Stimulated activated naive CD8-positive, alpha-beta T cell treated with anti-CD3 and anti-CD28 coated beads, Interleukin-15, Interleukin-2, amounts not matched to agents 100 ng/mL and 50 ng/mL, for 24 hours (primary cell): ENCODE measurements around the gene BRSK2.

Source experiments
- H3K27ac Mint-ChIP-seq: one replicate; pipeline ENCODE4 v1.8.0; 2021; ENCODE audit warnings: mild to moderate bottlenecking, mixed read lengths
- H3K27me3 Mint-ChIP-seq: one replicate; pipeline ENCODE4 v1.8.0; 2021; ENCODE audit warnings: mixed read lengths
- H3K36me3 Mint-ChIP-seq: one replicate; pipeline ENCODE4 v1.8.0; 2021; ENCODE audit warnings: low read depth, mixed read lengths
- H3K4me1 Mint-ChIP-seq: one replicate; pipeline ENCODE4 v1.8.0; 2021; ENCODE audit warnings: low read depth, mixed read lengths
- H3K4me3 Mint-ChIP-seq: one replicate; pipeline ENCODE4 v1.8.0; 2021; ENCODE audit warnings: mild to moderate bottlenecking, mixed read lengths
- H3K9me3 Mint-ChIP-seq: one replicate; pipeline ENCODE4 v1.8.0; 2021; ENCODE audit warnings: mixed read lengths

BRSK2 gene

DNA sequence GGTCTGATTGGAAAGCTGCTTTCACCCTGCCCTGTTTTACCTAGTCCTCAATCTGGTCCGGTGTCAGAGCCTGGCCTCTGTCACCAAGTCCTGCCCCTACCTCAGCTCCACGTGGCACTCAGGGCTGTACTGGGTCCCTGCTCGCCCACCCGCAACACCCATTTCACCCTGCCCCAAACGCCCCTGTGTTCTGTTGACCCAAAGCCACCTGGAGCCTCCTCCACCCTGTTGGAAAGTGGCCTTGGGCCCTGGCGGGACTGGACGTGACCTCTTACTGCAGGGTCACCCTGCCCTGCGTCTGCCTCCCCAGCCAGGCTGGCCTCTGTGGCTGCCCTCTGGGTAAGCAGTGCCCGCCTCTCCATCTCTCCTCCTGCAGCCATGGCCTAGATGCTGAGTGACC is 21.5 kb upstream of the BRSK2 start:
- no peaks in the 10 kb centered on the region for H3K4me1 Mint-ChIP-seq
- no peaks in the 10 kb centered on the region for H3K36me3 Mint-ChIP-seq
- no peak overlapping the region for H3K4me3 Mint-ChIP-seq
- H3K9me3 Mint-ChIP-seq = peaks cover 6% of the 10 kb centered on the region
- no peak overlapping the region for H3K27ac Mint-ChIP-seq
- H3K27me3 Mint-ChIP-seq = peaks cover 3% of the 10 kb centered on the region

DNA sequence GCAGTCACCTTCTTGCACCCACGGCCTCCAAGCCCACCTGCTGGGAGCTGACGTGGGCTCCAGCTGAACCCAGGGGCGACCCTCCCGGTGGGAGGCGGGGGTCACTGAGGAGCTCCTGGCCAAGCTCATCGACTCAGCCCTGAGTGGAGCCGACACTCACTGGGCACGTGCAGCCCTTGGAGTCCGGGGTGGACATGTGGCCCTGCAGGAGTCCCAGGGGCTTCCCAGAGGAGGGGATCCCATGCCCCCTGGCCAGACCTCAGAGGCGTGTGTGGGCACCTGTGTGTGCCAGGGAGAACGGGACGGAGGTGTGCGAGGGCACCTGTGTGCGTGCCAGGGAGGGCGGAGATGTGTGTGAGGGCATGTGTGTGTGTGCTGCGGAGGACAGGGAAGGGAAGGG is 20.8 kb upstream of the BRSK2 start:
- Mint-ChIP-seq H3K9me3 (peaks cover 6% of the 10 kb centered on the region), H3K4me3 (no peak overlapping the region), H3K4me1 (no peaks in the 10 kb centered on the region), H3K36me3 (no peaks in the 10 kb centered on the region), H3K27me3 (no peaks in the 10 kb centered on the region), H3K27ac (no peak overlapping the region)

DNA sequence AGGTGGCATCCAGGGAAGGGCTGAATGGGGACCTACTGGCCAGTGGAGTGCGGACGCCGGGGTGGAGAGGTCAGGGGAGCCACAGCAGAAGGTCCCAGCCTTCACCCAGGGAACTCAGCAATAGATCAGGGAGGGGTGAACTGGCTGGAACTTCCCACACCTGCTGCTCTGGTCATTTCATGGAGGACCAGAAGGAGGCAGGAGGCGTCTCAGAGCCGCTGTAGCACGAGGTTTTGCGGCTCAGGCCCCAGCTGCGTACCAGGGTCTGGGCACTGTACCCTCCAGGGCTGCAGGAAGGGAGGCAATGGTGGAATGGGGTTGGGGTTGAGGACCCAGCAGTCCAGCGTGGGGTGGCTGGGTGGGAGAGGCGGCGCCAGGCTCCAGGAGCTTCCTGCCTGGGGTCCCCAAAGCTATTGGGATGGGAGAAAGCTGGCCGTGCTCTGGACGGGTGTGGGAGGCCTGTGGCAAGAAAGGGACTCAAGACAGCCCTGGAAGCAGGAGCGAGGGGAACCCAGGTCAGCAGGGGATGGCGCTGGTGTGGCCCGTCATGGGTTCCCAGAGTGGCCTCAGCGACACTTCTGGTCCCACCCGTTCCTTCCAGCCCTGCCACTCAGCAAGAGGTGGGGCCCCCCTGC is 20.2 kb upstream of the BRSK2 start:
- H3K4me3 Mint-ChIP-seq = no peak overlapping the region
- H3K27ac Mint-ChIP-seq = no peak overlapping the region
- H3K9me3 Mint-ChIP-seq = peaks cover 6% of the 10 kb centered on the region
- no peaks in the 10 kb centered on the region for H3K4me1 Mint-ChIP-seq
- H3K27me3 Mint-ChIP-seq = no peaks in the 10 kb centered on the region
- no peaks in the 10 kb centered on the region for H3K36me3 Mint-ChIP-seq

DNA sequence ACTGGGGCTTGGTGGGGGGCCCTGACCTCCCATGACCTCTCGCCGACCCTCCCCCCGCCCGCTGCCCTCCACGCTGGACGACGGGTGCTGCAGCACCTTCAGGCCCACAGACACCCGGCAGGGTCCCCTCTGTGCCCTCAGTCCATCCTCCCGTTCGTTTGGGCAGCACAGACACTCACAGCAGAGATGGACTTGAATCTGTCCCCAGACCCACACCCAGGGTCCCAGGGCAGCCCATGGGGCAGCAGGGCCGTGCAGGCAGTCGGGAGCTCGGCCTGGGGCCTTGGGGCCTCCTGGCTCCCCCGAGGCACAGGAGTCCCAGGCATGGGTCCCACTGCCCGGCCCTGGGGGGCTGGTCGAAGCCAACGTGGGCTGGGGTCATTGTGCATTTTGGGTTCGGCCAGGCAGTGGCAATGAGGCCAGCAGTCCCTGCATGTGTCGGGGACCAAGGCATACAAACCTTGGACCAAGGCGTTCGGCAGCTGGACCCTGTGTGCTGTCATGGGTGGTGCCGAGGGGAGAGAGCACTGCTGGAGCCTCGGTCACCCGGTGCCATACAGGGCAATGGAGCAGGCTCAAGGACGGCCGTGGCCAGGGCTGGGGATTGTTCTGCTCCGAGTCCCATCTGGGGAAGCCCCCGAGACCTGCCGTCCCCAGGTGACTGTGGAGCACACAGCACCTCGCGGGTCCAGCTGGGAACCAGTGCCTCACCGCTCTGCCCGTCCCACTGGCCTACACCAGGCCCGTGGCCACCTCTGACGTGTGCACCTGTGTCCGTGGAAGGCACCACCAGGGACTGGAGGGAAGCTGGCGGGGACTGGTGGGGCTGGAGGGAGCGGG is 19.3 kb upstream of the BRSK2 start:
- no peaks in the 10 kb centered on the region for H3K27me3 Mint-ChIP-seq
- H3K9me3 Mint-ChIP-seq = peaks cover 6% of the 10 kb centered on the region
- H3K36me3 Mint-ChIP-seq = no peaks in the 10 kb centered on the region
- H3K4me3 Mint-ChIP-seq = no peak overlapping the region
- no peaks in the 10 kb centered on the region for H3K4me1 Mint-ChIP-seq
- H3K27ac Mint-ChIP-seq = no peak overlapping the region

DNA sequence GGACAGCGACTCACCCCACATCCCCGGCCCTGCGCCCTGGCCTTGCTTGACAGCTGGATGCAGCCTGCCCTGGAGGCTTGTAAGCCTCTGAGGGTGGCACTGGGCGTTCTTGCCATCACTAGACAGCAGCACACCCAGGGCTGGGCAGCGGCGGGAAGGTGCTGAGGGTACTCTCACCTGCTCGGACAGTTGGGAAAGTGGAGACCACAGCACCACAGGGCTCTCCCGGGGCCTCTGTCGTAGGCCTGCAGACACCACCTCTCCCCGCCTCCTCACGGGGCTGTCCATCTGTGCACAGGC is 18.8 kb upstream of the BRSK2 start:
- peaks cover 6% of the 10 kb centered on the region for H3K9me3 Mint-ChIP-seq
- H3K4me3 Mint-ChIP-seq = no peak overlapping the region
- no peaks in the 10 kb centered on the region for H3K27me3 Mint-ChIP-seq
- no peaks in the 10 kb centered on the region for H3K36me3 Mint-ChIP-seq
- H3K27ac Mint-ChIP-seq = no peak overlapping the region
- H3K4me1 Mint-ChIP-seq = no peaks in the 10 kb centered on the region

DNA sequence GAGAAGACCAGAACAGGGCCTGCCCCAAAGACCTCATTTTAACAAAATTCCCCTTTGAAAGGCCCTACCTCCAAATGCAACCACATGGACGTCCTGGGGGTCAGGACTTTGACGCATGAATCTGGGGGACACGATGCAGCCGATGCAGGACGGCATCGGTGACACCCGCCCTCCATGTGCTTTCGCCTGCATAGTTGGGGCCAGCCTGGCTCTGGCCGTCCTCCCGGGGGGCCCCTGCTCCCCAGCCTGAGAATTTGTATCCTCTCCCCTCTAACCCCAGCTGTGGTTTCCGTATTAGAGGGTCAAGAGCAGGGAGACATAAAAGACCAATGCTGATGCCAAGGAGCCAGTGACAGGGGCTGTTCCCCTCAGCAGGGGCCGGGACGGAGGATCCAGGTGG is 18.4 kb upstream of the BRSK2 start:
- no peaks in the 10 kb centered on the region for H3K36me3 Mint-ChIP-seq
- H3K9me3 Mint-ChIP-seq = peaks cover 6% of the 10 kb centered on the region
- no peak overlapping the region for H3K4me3 Mint-ChIP-seq
- no peak overlapping the region for H3K27ac Mint-ChIP-seq
- H3K4me1 Mint-ChIP-seq = no peaks in the 10 kb centered on the region
- no peaks in the 10 kb centered on the region for H3K27me3 Mint-ChIP-seq

DNA sequence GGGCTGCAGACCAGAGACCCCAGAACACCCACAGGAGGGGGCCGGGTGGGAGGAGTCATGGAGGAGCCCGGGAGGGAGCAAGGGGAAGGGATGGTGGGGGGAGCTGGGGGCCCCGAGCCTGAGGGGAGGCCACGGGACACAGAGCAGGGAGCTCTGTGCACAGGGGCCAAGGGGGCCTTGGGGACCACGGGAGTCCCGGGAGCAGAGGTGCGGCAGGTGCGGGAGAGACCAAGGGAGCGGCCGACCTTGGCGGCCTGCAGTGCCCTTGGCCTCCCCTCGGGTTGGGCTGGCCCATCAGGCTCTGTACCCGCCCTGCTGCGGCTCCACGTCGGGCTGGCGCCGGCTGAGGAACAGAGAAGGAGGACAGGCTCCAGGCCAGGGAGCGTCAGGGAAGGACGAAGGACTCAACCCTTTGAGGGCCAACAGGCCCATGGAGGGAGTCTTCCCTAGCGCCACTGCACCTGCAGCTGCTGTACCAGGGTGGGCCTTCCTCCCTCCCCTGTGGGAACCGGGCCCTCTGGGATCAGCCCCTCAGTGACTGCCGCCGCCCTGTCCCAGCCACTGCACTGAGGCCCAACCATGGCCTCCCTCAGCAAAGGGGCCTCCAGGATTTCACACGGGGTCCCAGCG is 17.8 kb upstream of the BRSK2 start:
- Mint-ChIP-seq H3K4me1 (no peaks in the 10 kb centered on the region), H3K27ac (no peak overlapping the region)

DNA sequence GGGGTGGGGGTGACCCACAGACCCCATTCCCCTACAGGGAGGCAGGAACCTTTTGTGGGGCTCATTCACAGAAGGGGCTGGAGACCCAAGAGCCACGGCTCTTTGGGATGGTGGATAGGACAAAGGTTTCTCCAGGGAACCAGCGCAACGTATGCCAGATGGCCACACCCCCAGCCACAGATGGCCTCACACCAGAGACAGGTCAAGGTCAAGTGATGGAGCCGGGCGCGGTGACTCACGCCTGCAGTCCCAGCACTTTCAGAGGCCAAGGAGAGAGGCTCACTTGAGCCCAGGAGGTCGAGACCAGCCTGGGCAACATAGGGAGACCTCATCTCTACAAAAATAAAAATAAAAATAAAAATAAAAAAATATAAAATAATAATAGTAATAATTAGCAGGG is 17.1 kb upstream of the BRSK2 start:
- no peaks in the 10 kb centered on the region for H3K36me3 Mint-ChIP-seq
- no peaks in the 10 kb centered on the region for H3K27me3 Mint-ChIP-seq
- no peak overlapping the region for H3K27ac Mint-ChIP-seq
- no peaks in the 10 kb centered on the region for H3K4me1 Mint-ChIP-seq
- H3K9me3 Mint-ChIP-seq = no peaks in the 10 kb centered on the region
- H3K4me3 Mint-ChIP-seq = no peak overlapping the region

More for the DNA sequence above, 17.8 kb upstream of the BRSK2 start:
- no peaks in the 10 kb centered on the region for H3K36me3 Mint-ChIP-seq
- no peak overlapping the region for H3K4me3 Mint-ChIP-seq
- H3K9me3 Mint-ChIP-seq = peaks cover under 1% of the 10 kb centered on the region
- H3K27me3 Mint-ChIP-seq = no peaks in the 10 kb centered on the region

DNA sequence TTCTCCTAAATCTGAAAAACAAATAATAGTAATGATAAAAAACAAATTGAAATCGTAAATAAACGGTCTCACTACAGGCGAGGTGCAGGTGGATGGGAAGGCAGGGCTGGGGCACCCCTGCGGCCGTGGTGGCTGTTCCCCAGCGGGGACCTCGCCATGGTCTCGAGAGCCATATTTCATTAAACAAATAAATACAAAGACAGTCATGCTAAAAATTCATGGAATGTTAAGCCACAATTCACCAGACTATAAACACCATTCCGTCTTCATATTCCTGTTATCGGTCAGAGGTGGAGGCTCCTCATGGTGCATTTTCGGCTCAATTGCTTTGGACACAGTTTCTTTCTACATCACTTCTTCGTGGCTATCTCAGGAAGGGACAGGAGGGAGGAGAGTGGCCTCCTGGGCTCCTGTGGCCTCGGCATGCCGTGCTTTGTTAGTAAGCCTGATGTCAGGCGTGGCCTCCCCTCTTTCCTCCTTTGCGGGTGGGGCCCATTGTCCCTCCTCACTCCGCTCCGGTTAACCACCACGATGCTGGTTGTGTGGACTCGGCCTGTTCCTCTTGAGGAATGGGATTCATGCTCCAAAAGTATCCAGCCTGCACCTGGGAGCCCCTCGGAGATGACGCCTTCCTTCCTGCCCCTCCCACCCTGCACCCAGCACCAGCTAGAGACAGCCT is 16.1 kb upstream of the BRSK2 start:
- no peaks in the 10 kb centered on the region for H3K27me3 Mint-ChIP-seq
- no peaks in the 10 kb centered on the region for H3K36me3 Mint-ChIP-seq
- H3K9me3 Mint-ChIP-seq = no peaks in the 10 kb centered on the region
- no peak overlapping the region for H3K27ac Mint-ChIP-seq
- H3K4me3 Mint-ChIP-seq = no peak overlapping the region
- H3K4me1 Mint-ChIP-seq = no peaks in the 10 kb centered on the region

DNA sequence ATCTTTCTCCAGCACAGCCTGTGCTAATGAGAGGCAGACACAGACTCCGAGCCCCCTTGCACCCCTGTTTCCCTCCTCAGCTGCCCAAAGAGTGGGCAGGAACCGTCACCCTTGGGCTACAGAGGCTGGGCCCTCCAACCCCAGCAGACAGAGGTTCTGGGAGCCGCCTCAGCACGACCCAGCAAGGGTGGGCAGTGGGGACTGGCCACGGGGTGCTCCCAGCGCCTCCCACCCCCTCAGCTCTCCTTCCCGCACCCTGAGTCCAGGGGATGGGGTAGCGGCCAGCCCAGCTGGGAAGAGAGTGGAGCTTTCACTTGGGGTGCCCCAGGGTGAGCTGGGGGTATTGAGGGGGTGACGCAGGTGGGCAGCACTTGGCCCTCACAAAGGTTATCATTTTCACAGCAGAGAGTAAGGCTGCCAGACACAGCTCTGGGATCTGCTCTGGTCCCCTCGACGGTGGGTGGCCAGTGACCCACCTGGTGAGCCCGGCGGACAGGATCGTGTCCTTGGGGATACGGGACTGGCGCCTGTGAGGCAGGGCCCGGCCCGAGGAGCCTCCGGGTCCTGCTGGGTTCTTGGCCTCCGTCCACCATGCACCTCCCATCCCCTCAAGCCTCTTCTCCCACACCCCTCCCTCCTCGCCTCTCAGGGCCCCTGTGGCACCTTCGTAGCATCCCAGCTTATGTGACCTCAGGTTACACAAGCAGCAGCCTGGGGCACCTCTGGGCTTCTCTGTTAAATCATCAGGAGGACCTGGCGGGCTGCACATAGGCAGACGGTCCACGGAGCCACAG is 14.4 kb upstream of the BRSK2 start:
- Mint-ChIP-seq H3K36me3 (no peaks in the 10 kb centered on the region), H3K4me3 (no peak overlapping the region), H3K9me3 (no peaks in the 10 kb centered on the region), H3K27me3 (peaks cover 2% of the 10 kb centered on the region), H3K27ac (no peak overlapping the region), H3K4me1 (no peaks in the 10 kb centered on the region)

DNA sequence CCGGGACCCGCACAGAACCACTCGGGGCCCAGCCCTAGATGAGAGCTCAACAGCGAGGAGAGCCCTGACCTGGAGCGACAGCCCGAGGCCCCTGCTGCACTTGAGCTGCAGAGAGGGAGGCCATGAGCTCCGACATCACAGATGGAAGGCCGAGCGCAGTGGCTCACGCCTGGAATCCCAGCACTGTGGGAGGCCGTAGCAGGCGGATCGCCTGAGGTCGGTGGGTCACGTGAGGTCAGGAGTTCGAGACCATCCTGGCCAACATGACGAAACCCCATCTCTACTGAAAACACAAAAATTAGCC is 13.8 kb upstream of the BRSK2 start:
- Mint-ChIP-seq H3K4me3 (no peak overlapping the region), H3K4me1 (no peaks in the 10 kb centered on the region), H3K27ac (no peak overlapping the region), H3K27me3 (peaks cover 6% of the 10 kb centered on the region), H3K9me3 (no peaks in the 10 kb centered on the region), H3K36me3 (no peaks in the 10 kb centered on the region)

DNA sequence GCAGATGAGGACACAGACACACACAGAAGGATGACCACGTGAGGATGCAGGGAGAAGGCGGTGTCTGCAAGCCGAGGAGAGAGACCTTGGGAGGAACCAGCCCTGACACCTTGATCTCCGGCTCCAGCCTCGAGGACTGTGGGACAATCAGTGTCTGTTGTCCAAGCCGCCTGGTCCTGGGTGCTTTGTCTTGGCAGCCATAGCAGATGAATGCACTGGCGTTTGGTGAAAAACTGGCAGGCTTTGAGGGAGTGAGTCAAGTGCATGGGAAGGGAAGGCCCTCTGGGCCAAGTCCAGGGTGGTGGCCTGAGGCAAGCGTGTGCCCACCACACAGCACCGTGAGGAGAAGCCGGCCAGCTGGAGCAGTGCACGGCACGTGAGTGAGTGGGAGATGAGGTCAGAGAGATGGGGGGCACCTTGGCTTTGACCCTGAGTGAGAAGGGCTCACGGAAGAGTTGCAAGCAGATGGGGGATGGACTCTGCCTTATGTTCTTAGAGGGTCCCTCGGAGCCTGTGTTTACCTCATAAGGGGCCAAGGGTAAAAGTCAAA is 12.4 kb upstream of the BRSK2 start:
- Mint-ChIP-seq H3K27ac (no peak overlapping the region), H3K36me3 (no peaks in the 10 kb centered on the region), H3K4me3 (no peak overlapping the region), H3K4me1 (peaks cover under 1% of the 10 kb centered on the region), H3K9me3 (no peaks in the 10 kb centered on the region), H3K27me3 (peaks cover 6% of the 10 kb centered on the region)

DNA sequence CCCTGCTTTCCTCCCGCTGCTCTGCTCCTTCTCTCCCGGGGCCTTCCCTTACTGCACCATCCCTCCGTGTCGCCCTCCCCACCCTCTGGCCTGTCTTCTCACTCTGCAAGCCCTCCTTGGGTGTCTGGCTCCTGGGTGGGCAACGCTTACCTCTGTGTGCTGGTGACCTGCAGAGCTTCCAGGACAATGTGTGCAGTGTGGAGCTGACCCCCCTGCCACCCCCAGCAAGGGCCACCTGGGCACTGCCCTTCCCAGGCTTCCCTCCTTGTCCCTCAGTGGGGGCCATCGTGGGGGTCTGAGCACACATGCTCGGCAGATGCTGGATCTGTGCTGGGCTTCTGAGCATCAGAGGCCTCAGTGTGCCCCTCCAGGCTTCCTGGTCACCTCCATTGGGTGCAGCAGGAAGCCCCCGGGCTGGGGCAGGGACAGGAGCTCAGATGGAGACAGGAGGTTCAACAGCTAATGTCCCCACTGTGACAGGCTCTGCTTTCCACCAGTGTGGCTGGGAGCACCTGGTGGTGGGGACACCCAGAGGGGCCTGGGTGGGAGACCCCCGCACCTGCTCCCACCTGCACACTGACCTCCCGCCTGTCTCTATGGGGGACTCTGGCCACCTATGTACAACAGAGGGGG is 7.8 kb upstream of the BRSK2 start:
- peak overlapping the region; percentile 75 for H3K27ac Mint-ChIP-seq
- H3K36me3 Mint-ChIP-seq = no peaks in the 10 kb centered on the region
- no peaks in the 10 kb centered on the region for H3K9me3 Mint-ChIP-seq

DNA sequence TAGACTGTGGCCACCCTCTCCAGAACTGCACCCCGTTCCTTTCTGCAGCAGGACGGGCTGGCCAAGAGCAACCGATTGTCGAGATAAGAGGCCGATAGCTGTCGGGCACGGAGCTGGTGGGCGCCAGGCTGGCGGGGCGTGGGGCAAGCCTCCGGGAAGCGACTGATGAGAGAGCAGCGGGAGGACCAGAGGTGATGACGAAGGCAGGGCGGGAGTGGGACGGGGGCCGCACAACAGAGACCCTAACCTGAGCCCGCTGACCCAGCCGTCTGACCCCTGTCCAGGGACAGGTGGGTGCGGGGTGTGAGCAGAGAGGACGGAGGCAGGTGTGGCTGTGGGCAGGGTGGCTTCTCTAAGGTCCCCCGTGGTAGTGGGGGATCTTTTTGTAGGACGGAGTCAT is 7.3 kb upstream of the BRSK2 start:
- peaks cover 10% of the 10 kb centered on the region for H3K27me3 Mint-ChIP-seq
- no peaks in the 10 kb centered on the region for H3K9me3 Mint-ChIP-seq
- H3K36me3 Mint-ChIP-seq = no peaks in the 10 kb centered on the region
- peak overlapping the region; percentile 57 for H3K4me3 Mint-ChIP-seq
- H3K27ac Mint-ChIP-seq = peak overlapping the region; percentile 75
- H3K4me1 Mint-ChIP-seq = peaks cover 33% of the 10 kb centered on the region

More for the DNA sequence above, 7.8 kb upstream of the BRSK2 start:
- H3K4me3 Mint-ChIP-seq = peak overlapping the region; percentile 57
- H3K27me3 Mint-ChIP-seq = peaks cover 8% of the 10 kb centered on the region
- peaks cover 32% of the 10 kb centered on the region for H3K4me1 Mint-ChIP-seq
